Large intestine (tissue), 3 donors: ENCODE results near the gene NMNAT2. TPM values are rescaled to one million over a fixed set of nuclear protein-coding genes. Genes with fewer than 3 reads are reported as not detected.

Experiments
- DNase-seq, 2 donors: peaks; one replicate each; pipeline versions ENCODE4 v3.0.0 to v3.0.0-alpha.2; 2013
- H3K27ac ChIP-seq: one replicate; pipeline ENCODE4 v1.5.1; 2013; ENCODE audit warnings: low read length
- H3K27me3 ChIP-seq: 2 replicates; pipeline ENCODE4 v1.6.1; 2013; ENCODE audit warnings: low read length; ENCODE audit not compliant: control insufficient read depth, insufficient read depth
- H3K36me3 ChIP-seq: 2 replicates; pipeline ENCODE4 v1.6.1; 2013; ENCODE audit warnings: low read length; ENCODE audit not compliant: control insufficient read depth, insufficient read depth
- H3K4me1 ChIP-seq: one replicate; pipeline ENCODE4 v1.6.1; 2013; ENCODE audit warnings: low read length; ENCODE audit not compliant: control insufficient read depth, insufficient read depth
- H3K4me3 ChIP-seq: one replicate; pipeline ENCODE4 v1.5.1; 2013; ENCODE audit warnings: low read length
- H3K9me3 ChIP-seq: one replicate; pipeline ENCODE4 v1.6.1; 2013; ENCODE audit warnings: mild to moderate bottlenecking, low read depth, low read length, moderate library complexity; ENCODE audit not compliant: control insufficient read depth
- WGBS: methylation state at CpG from one replicate; pipeline ENCODE4 v1.1.5; 2013; ENCODE audit warnings: low lambda C conversion rate; ENCODE audit not compliant: insufficient coverage; 5-methylcytosine and 5-hydroxymethylcytosine counted together
- polyA plus RNA-seq: library from polyadenylated mRNA; unstranded; fragments of 120-200 nt; gene quantifications from one replicate; pipeline ENCODE4 v1.2.1, GENCODE V29; 2013

NMNAT2 gene
- polyA plus RNA-seq, 1 donor = 3.3 TPM

DNA sequence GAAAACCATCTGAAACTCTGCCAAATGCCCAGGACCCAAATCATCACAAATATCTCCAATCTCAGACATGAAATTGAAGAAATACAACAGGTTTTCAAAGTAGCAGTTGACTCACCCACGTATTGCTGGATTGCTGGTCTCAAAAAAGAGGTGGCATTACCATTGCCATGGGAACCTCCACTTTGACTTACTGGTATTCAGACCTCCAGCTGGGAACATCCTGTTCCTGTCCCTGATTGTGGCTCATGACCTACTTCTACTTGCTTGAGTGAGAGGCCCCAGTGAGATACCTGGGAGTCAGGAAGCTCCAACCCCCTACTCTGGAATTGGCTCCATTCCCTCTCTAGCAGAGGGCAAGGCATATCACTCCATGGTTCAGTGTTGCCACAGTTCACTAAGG lies 64.6 kb downstream of the NMNAT2 start:
- no peak for DNase-seq

DNA sequence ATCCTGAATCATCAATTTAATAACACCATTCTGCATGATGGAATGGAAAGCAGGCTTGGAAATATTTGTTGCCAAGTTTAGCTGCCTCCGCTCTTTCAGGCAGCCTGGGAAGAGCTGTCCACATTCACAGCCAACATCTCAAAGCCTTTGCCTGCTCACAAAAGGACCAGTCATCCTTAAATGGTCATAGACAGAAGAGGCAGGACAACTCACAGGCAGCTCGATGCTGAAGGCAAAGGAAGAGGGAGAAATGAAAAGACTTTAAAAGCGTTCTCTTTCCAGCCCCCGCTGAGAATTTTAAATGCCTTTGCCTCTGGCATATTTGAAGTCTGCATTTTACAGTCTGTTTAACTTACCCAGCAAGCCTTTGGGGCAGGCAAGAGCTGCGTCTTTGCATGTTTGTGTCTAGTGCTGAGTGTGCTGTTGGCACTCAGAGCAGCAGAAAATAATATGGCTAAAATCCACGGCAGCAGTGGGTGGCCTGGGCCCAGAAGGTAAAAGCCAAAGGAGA lies 68.9 kb downstream of the NMNAT2 start:
- WGBS = no CpG with 5 or more reads among the region's 6 CpGs
- DNase-seq = no peak
- Histone ChIP-seq H3K4me1 (no peaks in the 10 kb centered on the region), H3K36me3 (no peaks in the 10 kb centered on the region), H3K9me3 (no peaks in the 10 kb centered on the region), H3K4me3 (no peak overlapping the region), H3K27me3 (peaks cover 9% of the 10 kb centered on the region), H3K27ac (peak overlapping the region; percentile 21)

More for the DNA sequence above, 64.6 kb downstream of the NMNAT2 start:
- Histone ChIP-seq H3K27me3 (peaks cover 6% of the 10 kb centered on the region), H3K4me1 (no peaks in the 10 kb centered on the region), H3K9me3 (no peaks in the 10 kb centered on the region), H3K27ac (no peak overlapping the region), H3K36me3 (no peaks in the 10 kb centered on the region), H3K4me3 (no peak overlapping the region)
- WGBS = no CpG with 5 or more reads among the region's 1 CpG

DNA sequence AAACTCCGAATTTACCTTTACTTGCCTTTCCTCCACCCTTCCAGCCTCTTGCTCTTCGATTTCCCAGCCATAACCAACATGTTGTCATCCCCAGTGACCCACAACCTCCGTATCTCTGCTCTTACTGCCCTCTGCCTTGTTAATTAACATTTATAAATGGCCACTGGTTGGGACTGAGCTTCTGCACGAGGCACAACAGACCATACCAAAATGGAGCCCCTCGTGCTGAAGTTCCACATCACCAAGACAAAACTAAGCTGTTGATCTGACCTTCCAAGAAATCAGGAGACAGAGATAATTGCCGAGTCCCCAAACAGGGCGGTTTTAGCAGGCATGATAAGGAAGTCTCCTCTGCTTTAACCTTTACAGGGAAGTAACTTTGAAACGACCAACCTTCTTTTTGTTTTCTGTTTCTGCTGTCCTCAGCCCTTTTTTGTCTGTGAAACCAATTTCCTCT lies 71.9 kb downstream of the NMNAT2 start:
- Histone ChIP-seq H3K36me3 (no peaks in the 10 kb centered on the region), H3K27me3 (peaks cover 9% of the 10 kb centered on the region), H3K4me3 (no peak overlapping the region), H3K4me1 (no peaks in the 10 kb centered on the region), H3K9me3 (no peaks in the 10 kb centered on the region), H3K27ac (no peak overlapping the region)
- no peak for DNase-seq
- 42% methylated on average over 3 of the region's 8 CpGs for WGBS

DNA sequence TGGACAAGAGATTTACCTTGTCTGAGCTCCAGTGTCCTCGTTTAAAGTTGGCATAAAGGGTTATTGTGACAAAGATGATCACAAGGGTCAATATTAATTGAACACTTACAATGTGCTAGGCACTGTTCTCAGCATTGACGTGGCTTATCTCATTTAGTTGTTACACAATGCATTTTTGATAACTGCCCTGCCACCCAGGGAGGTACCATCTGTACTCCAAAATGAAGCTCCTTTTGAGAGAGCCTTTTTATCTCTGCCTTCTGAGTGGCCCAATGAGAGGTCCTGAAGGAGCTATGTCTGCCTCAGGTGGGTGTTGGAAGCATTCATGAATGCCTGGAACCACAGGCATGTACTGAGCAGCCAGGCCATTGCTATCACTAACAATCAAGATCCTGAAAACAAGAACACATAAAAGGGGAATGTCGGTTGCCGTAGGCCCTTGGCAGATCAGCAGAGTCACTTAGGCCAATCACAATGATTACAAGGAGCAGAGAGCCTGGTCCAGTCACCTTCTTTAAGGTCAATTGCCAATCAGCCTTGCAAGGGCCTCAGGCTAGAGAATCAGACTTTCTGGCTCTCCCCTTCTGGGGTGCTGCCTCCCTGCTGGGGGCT lies 78.5 kb downstream of the NMNAT2 start:
- WGBS = no CpG with 5 or more reads among the region's 4 CpGs
- DNase-seq = no peak

DNA sequence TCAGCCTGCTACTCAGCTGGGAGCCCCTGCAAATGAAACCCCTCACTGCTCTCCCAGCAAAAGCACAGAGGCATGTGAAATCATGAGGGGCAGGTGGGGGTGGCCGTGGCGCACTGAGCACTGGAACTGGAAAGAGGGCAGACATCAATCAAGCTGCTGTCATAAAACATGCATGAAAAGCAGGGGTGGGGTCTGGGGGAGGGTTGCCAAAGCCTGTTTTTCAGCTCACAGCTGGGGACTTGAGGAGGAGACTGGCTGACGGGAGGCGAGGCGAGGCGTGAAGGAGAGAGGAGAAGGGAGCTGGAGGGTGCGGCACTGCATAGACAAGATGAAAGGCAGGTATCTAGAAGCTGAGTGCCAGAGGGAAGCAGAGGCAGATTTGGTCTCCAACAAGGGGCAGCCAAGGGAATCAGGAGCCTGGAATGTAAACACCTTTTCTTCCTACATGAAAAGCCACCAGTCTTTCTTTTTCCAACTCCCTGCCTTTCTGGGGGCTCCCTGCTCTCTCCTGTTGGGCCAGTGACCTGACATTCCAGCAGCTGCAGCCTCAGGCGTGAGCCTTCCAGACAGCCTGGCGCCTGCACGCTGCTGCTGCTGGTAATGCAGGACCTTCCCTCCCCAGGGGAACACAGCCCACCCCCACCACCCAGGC lies 87.0 kb downstream of the NMNAT2 start:
- Histone ChIP-seq H3K4me1 (peaks cover 7% of the 10 kb centered on the region), H3K4me3 (no peak overlapping the region), H3K36me3 (no peaks in the 10 kb centered on the region), H3K27ac (no peak overlapping the region), H3K27me3 (peaks cover 6% of the 10 kb centered on the region), H3K9me3 (no peaks in the 10 kb centered on the region)
- WGBS = 3% methylated on average over 5 of the region's 10 CpGs
- DNase-seq = peak; percentile 14 to 39

More for the DNA sequence above, 78.5 kb downstream of the NMNAT2 start:
- Histone ChIP-seq H3K27ac (no peak overlapping the region), H3K9me3 (no peaks in the 10 kb centered on the region), H3K4me3 (no peak overlapping the region), H3K4me1 (no peaks in the 10 kb centered on the region), H3K27me3 (no peaks in the 10 kb centered on the region), H3K36me3 (no peaks in the 10 kb centered on the region)

DNA sequence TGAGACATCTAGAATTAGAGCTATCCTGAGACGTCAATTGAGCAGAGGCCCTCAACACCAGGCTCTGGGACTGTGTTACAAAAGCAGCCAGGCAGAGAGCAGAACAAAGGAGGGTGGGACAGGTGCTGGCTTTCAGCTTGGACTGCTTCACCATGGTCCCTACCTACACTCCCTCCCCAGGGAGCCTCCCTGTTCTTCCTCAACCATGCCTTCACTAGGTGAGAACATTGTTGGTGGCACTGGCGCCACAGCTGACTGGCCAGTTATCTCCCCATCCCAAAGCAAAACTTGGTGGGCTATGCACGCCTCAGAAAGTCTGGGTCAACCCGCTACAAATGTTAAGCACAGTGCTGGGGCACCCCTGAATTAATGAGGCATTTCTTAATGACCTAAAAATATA lies 87.8 kb downstream of the NMNAT2 start:
- H3K27me3 ChIP-seq = peaks cover 6% of the 10 kb centered on the region
- H3K27ac ChIP-seq = no peak overlapping the region
- peaks cover 7% of the 10 kb centered on the region for H3K4me1 ChIP-seq
- WGBS = no CpG with 5 or more reads among the region's 4 CpGs
- DNase-seq = no peak
- H3K36me3 ChIP-seq = no peaks in the 10 kb centered on the region
- H3K9me3 ChIP-seq = no peaks in the 10 kb centered on the region
- H3K4me3 ChIP-seq = no peak overlapping the region

DNA sequence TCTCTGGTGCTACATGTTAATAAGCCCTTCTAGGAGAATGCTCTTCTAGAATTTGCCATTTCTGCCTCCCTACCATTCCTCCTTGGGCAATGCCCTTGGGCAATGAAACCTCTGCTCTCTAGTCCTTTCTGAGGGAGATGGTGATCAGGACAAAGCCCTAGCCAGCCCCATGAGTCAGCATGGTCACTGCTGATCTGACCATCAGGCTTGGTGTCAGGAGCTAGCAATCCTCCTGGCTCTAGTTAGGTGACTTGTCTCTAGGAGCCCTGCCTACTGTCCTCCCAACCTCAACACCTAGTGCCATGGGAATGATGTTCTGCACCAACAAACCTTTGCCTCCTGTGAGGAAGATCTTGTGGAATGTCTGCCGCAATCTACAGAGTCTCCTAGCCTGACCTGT lies 89.8 kb downstream of the NMNAT2 start:
- no peak overlapping the region for H3K27ac ChIP-seq
- no CpG with 5 or more reads among the region's 1 CpG for WGBS

DNA sequence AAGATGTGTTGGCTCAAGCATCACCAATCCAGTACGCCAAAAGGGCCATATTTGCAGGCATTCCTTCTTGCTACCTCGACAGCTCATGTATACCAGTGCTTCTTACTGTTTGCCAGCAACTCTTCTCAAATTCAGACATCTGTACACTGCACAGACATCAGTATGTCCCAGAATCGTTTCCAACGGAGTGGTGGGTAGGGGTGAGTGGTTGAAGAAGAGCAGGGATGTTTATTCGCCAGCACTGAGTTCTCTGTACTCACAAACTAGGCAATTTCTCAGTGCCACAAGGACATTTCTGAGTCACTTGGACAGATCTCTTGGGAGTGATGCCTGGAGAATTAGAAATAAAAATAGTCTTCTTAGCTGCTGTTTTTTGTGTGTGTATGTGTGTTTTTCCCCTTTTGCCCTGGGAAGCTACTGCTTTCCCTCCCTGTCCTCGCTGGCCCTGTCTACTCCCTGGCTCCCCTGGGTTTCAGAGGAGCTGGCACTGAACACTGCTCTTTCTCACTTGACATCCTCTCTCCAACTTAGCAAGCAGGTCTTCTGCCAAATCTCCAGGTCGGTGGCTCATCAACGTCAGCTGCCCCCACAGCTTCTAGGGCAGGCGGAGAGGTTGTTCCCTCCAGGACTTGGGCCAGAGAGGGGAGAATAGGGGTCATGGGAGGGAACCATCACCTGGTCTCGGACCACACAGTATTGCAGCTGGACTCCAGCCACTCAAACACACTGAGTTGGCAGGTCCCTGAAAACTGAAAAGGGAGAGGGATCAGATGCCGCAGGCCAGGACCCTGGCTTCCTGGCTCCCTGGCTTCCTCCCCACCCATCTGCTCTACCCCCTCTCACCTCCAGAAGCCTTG lies 90.5 kb downstream of the NMNAT2 start:
- no CpG with 5 or more reads among the region's 11 CpGs for WGBS
- Histone ChIP-seq H3K27ac (no peak overlapping the region), H3K4me1 (peaks cover 7% of the 10 kb centered on the region), H3K36me3 (no peaks in the 10 kb centered on the region), H3K9me3 (no peaks in the 10 kb centered on the region), H3K27me3 (peaks cover 6% of the 10 kb centered on the region), H3K4me3 (no peak overlapping the region)
- no peak for DNase-seq

More for the DNA sequence above, 89.8 kb downstream of the NMNAT2 start:
- no peaks in the 10 kb centered on the region for H3K36me3 ChIP-seq
- no peaks in the 10 kb centered on the region for H3K9me3 ChIP-seq
- DNase-seq = no peak
- no peak overlapping the region for H3K4me3 ChIP-seq
- H3K27me3 ChIP-seq = peaks cover 6% of the 10 kb centered on the region
- peaks cover 7% of the 10 kb centered on the region for H3K4me1 ChIP-seq

DNA sequence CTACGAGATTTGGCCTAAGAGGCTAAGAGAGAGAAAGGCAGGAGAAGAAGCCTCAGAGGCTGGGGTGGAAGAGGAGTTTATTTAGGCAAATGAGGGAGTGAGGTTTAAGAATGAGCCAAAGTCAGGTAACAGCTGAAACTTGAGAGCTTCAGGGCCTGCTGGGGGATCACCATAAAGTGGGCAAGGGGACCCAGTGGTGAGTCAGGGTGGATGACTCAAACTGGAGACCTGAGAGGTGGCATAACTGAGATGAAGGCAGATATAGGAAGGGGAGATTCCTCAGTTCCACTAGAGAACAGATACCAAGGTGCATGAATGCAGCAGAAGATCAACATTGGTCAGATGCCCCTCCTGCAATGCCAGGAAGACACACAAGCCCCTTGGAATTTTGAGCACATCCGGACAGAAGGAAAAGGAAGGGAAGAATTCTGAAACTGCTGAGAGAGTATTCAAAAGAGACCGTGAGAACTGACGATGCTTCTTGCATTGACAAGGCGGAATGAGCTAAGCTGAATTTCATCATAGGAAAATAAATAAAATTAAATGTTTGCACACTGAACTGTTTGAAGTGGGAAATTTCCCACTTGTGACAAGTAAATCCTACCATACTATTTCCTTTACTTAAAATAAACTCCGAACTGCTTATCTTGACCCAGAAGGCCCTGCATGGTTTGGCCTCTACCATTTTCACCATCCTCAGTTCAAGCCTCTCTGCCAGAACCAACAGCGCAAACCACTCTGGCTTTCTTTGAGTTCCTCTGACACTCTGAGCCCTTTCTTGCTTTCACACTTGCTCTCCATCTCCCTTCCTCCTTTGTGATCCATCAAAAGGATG lies 94.1 kb downstream of the NMNAT2 start:
- Histone ChIP-seq H3K4me3 (no peak overlapping the region), H3K36me3 (no peaks in the 10 kb centered on the region), H3K4me1 (no peaks in the 10 kb centered on the region), H3K9me3 (no peaks in the 10 kb centered on the region), H3K27me3 (peaks cover 3% of the 10 kb centered on the region), H3K27ac (no peak overlapping the region)
- DNase-seq = no peak
- WGBS = 81% methylated on average over 3 of the region's 7 CpGs
